OCI-LY7 (cell line): ENCODE results near the gene TAF1C. TPM values are rescaled to one million over a fixed set of nuclear protein-coding genes. Genes with fewer than 3 reads are reported as not detected.

Experiments used
- BruUV-seq: library from RNA; stranded (reverse); fragments of 400-500 nt; replicated peaks from 2 replicates; lab custom pipeline; 2021; lab: Mats Ljungman, UMichigan
- CTCF ChIA-PET: fragments of 300-600 bp; sonication (Branson Sonifier 250); formaldehyde crosslinking; loops from one replicate; lab custom pipeline; 2022; ENCODE audit warnings: antibody characterized with exemption; ENCODE audit not compliant: unreplicated experiment; lab: Charles Lee
- POLR2A ChIA-PET: fragments of 300-600 bp; sonication (Branson Sonifier 250); formaldehyde crosslinking; loops from one replicate; lab custom pipeline; 2022; ENCODE audit warnings: antibody characterized with exemption; lab: Charles Lee
- DNase-seq: peaks from one replicate; pipeline ENCODE4 v3.0.0-alpha.2; 2015; ENCODE audit warnings: low spot score
- H2AFZ ChIP-seq: fragments of 200-600 bp; sonication (generic), shearing (Covaris generic); 2 replicates; pipeline ENCODE4 v1.6.1; 2014; ENCODE audit warnings: mild to moderate bottlenecking, antibody characterized with exemption, low read length, moderate library complexity
- H3K27ac ChIP-seq: fragments of 200-600 bp; sonication (generic); 2 replicates; pipeline ENCODE4 v1.5.1; 2014; ENCODE audit warnings: mixed run types, low read depth, mild to moderate bottlenecking, moderate library complexity, low read length, inconsistent platforms; ENCODE audit not compliant: poor library complexity, severe bottlenecking
- H3K36me3 ChIP-seq: fragments of 200-600 bp; sonication (generic); 2 replicates; pipeline ENCODE4 v1.6.1; 2014; ENCODE audit warnings: mild to moderate bottlenecking, antibody characterized with exemption, low read length, moderate library complexity, mixed read lengths; ENCODE audit not compliant: insufficient read depth
- H3K4me1 ChIP-seq: fragments of 200-600 bp; sonication (generic); 2 replicates; pipeline ENCODE4 v1.5.1; 2014; ENCODE audit warnings: mild to moderate bottlenecking, low read length; ENCODE audit not compliant: insufficient read depth, poor library complexity, severe bottlenecking
- H3K4me2 ChIP-seq: fragments of 200-600 bp; sonication (generic); 2 replicates; pipeline ENCODE4 v1.6.1; 2014; ENCODE audit warnings: mild to moderate bottlenecking, low read length
- H3K4me3 ChIP-seq: fragments of 200-600 bp; sonication (generic); 2 replicates; pipeline ENCODE4 v1.5.1; 2014; ENCODE audit warnings: mild to moderate bottlenecking, low read depth, low read length; ENCODE audit not compliant: poor library complexity, severe bottlenecking
- H3K79me2 ChIP-seq: fragments of 200-600 bp; sonication (generic); 2 replicates; pipeline ENCODE4 v1.6.1; 2016; ENCODE audit warnings: low read depth, mild to moderate bottlenecking, low read length, moderate library complexity, mixed read lengths; ENCODE audit not compliant: insufficient read depth
- H3K9me2 ChIP-seq: fragments of 200-600 bp; sonication (generic); 2 replicates; pipeline ENCODE4 v1.6.1; 2016; ENCODE audit warnings: mild to moderate bottlenecking, low read length, mixed read lengths; ENCODE audit not compliant: insufficient read depth
- H3K9me3 ChIP-seq: fragments of 200-600 bp; sonication (generic); 2 replicates; pipeline ENCODE4 v1.6.1; 2014; ENCODE audit warnings: mild to moderate bottlenecking, mixed run types, low read length, mixed read lengths
- H4K20me1 ChIP-seq: fragments of 200-600 bp; sonication (generic); 2 replicates; pipeline ENCODE4 v1.6.1; 2014; ENCODE audit warnings: mild to moderate bottlenecking, antibody characterized with exemption, low read length, moderate library complexity, mixed read lengths; ENCODE audit not compliant: insufficient read depth
- CTCF ChIP-seq: fragments of 200-600 bp; sonication (generic); conservative IDR thresholded peaks from 2 replicates; pipeline ENCODE4 v1.5.1; 2014; ENCODE audit warnings: mild to moderate bottlenecking, antibody characterized with exemption, low read length, moderate library complexity, mixed read lengths
- EZH2phosphoT487 ChIP-seq: fragments of 200-600 bp; sonication (generic); IDR thresholded peaks from 2 replicates; pipeline ENCODE4 v1.6.1; 2018; ENCODE audit warnings: low read depth, borderline replicate concordance, mild to moderate bottlenecking, mixed run types, antibody characterized with exemption, low read length, moderate library complexity, mixed read lengths
- intact Hi-C: fragments of 100-400 bp; cut with micrococcal nuclease; formaldehyde crosslinking; loops from one replicate; pipeline ENCODE4 v1.10.0; 2022; ENCODE audit not compliant: unreplicated experiment
- total RNA-seq, 2 experiments: library from RNA; depleted of rRNA in 1 of 2; stranded (reverse); fragments of >200 nt in 1 of 2; shearing (Covaris generic) in 1 of 2; gene quantifications; 2 replicates each; pipeline ENCODE4 v1.2.3, GENCODE V29; 2014 to 2022

Gene TAF1C
- total RNA-seq, 2 experiments from 2014 or later: 64.6 to 66.1 TPM

GRCh38 chr16:84179612-84180320 is 7.1 kb downstream of the TAF1C start:
- TF ChIP-seq CTCF (no peak), EZH2phosphoT487 (no peak)
- ChIA-PET CTCF (no interaction called here), POLR2A (no interaction called here)
- no peak for DNase-seq
- no peaks in the 10 kb centered on the region for H3K4me1 ChIP-seq
- peaks cover 2% of the 10 kb centered on the region; the same call in 1 of the 2 replicates for H3K79me2 ChIP-seq
- BruUV-seq: no TSS peak
- H3K27ac ChIP-seq: no peak overlapping the region
- intact Hi-C loops: loop anchor here (10.0 kb wide), 1 partner anchor 225 kb away; the partner anchor contains the start of gene OSGIN1
- H3K9me2 ChIP-seq: no peaks in the 10 kb centered on the region
- H4K20me1 ChIP-seq: no peaks in the 10 kb centered on the region; the same call in 1 of the 2 replicates
- H3K4me3 ChIP-seq: no peak overlapping the region
- peaks cover 57% of the 10 kb centered on the region for H3K36me3 ChIP-seq
- H3K9me3 ChIP-seq: no peaks in the 10 kb centered on the region
- H3K4me2 ChIP-seq: no peak overlapping the region
- no peak overlapping the region for H2AFZ ChIP-seq

- no peaks in the 10 kb centered on the region; the same call in 1 of the 2 replicates for H4K20me1 ChIP-seq
- TF ChIP-seq EZH2phosphoT487 (no peak), CTCF (no peak)
- H3K9me3 ChIP-seq: no peaks in the 10 kb centered on the region
- BruUV-seq: no TSS peak
- peaks cover 49% of the 10 kb centered on the region for H3K36me3 ChIP-seq
- no peaks in the 10 kb centered on the region for H3K79me2 ChIP-seq
- H3K4me3 ChIP-seq: no peak overlapping the region
- ChIA-PET CTCF (no interaction called here), POLR2A (no interaction called here)
- intact Hi-C loops: loop anchor here (10.0 kb wide), 1 partner anchor 224 kb away; the partner anchor contains the start of gene OSGIN1
- H3K27ac ChIP-seq: no peak overlapping the region
- DNase-seq: no peak
- H2AFZ ChIP-seq: no peak overlapping the region
- H3K4me2 ChIP-seq: no peak overlapping the region
- no peaks in the 10 kb centered on the region for H3K4me1 ChIP-seq
- no peaks in the 10 kb centered on the region for H3K9me2 ChIP-seq
These were observed 7.8 kb downstream of the TAF1C start for GRCh38 chr16:84178892-84179611.
